Measurements from ENCODE around the gene GJC3.
"Not testable (repeated sequence)": the region's sequence is repeated elsewhere in the genome, so short reads cannot be mapped to it uniquely, and the experiment has no call there.

The GJC3 gene

GRCh38 chr7:99944497-99945070 is 15.2 kb upstream of the GJC3 start:
- DNase-seq (ENCODE audit: low read depth), result no peak
- TF ChIP-seq, protein P1, sequence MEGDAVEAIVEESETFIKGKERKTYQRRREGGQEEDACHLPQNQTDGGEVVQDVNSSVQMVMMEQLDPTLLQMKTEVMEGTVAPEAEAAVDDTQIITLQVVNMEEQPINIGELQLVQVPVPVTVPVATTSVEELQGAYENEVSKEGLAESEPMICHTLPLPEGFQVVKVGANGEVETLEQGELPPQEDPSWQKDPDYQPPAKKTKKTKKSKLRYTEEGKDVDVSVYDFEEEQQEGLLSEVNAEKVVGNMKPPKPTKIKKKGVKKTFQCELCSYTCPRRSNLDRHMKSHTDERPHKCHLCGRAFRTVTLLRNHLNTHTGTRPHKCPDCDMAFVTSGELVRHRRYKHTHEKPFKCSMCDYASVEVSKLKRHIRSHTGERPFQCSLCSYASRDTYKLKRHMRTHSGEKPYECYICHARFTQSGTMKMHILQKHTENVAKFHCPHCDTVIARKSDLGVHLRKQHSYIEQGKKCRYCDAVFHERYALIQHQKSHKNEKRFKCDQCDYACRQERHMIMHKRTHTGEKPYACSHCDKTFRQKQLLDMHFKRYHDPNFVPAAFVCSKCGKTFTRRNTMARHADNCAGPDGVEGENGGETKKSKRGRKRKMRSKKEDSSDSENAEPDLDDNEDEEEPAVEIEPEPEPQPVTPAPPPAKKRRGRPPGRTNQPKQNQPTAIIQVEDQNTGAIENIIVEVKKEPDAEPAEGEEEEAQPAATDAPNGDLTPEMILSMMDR (IDR thresholded peaks at IDR 0.05; ENCODE audit: insufficient read depth, low read depth, low read length, missing control alignments), result no peak
- no peak overlapping the region for H3K4me3 ChIP-seq (ENCODE audit: low read length)

DNA sequence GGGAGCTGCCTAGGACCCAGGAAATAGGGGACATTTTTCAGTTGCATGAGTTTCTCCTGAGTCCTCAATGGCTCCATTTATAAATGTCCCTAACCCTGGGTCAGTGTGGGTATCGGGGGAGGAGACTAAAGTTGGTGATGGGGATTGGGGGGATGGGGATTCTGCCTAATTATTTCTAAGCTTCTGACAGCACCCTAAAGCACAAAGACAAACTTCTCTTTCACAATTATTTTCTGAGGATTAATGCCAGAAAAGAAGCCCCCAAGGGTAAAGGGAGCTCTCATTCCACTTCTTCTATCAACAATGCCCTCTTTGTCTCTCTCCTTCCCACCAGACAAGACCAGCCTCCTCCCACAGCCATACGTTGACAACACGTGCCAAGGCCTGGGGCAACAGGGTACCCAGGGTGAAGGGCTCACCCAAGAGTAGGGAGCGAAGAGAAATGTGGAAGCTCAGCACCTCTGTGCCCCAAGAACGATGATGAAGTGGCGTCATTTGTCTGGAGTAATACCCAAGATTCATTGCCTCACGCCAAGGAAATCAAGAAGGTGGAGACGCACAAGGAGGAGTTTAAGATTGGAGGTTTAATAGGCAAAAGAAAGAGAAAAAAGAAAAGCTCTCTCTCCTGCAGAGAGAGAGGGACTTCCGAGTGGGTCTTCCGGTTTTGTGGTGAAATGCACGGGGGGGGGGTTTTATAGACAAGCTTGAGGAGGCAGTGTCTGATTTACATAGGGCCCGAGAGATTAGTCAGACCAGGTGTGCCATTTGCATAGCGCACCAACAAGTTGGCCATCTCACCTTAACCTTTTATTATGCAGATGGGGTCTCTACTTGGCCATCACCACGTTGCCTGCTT is 14.4 kb upstream of the GJC3 start:
- H3K4me3 ChIP-seq (ENCODE audit: low read length), result no peak overlapping the region
- no peak for DNase-seq (ENCODE audit: low read depth)
- TF ChIP-seq, protein P1 (IDR thresholded peaks at IDR 0.05; ENCODE audit: insufficient read depth, low read depth, low read length, missing control alignments), result no peak

DNA sequence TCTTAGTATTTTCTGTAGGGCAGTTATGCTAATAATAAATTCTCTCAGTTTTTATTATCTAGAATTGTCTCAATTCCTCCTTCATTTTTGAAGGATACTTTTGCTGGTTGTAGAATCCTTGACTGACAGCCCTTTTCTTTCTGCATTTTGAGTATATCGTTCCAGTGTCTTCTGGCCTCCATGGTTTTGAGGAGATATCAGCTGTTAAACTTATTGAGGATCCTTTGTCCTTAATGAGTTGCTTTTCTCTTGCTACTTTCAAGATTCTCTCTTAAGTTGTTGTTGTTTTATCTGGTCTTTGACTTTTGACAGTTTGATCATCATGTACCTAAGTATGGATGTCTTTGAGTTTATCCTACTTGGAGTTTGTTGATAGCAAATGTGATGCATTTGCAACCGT is 8.9 kb upstream of the GJC3 start:
- TF ChIP-seq, protein P1 (IDR thresholded peaks at IDR 0.05; ENCODE audit: insufficient read depth, low read depth, low read length, missing control alignments), result no peak
- DNase-seq (ENCODE audit: low read depth), result no peak
- no peak overlapping the region for H3K4me3 ChIP-seq (ENCODE audit: low read length)

GRCh38 chr7:99935009-99935408 is 5.6 kb upstream of the GJC3 start:
- not testable (repeated sequence) for DNase-seq (ENCODE audit: low read depth); H3K4me3 ChIP-seq (ENCODE audit: low read length)

DNA sequence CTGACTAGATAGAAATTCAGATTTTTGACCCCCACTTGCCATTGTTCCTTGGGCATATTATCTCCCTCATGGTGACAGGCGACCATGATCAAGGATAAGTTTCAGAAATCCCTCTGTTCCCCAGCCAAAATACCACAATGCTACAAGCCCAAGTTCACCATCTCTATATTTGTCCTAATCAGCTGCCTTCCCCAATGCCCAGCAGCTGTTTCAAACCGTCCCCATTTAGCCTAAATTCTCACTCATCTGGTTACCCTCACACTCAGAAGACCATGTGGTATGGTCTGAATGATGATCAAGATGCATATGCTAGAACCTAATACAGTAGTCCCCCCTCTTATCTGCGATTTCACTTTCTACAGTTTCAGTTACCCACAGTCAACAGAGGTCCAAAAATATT is 956 bp upstream of the GJC3 start:
- no peak for DNase-seq (ENCODE audit: low read depth)
- TF ChIP-seq, protein P1 (IDR thresholded peaks at IDR 0.05; ENCODE audit: insufficient read depth, low read depth, low read length, missing control alignments), result no peak
- no peak overlapping the region for H3K4me3 ChIP-seq (ENCODE audit: low read length)

DNA sequence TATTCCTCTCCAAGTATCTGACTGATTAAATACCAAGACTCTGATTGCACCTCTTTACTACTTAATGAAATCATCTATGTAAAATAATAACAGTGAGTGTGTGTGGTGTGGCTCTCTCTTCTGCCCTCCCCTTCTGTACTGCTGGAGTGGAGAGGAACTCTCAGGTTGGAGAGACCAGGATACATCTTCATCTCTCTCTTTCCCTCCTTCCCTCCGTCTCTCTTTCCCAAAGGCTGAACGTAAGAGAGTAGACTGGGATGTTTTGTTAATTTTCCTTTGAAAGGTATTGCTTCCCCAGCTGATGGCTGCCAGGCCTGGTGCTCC is 272 bp upstream of the GJC3 start:
- TF ChIP-seq, protein P1 (IDR thresholded peaks at IDR 0.05; ENCODE audit: insufficient read depth, low read depth, low read length, missing control alignments), result no peak
- no peak overlapping the region for H3K4me3 ChIP-seq (ENCODE audit: low read length)
- DNase-seq (ENCODE audit: low read depth), result no peak

DNA sequence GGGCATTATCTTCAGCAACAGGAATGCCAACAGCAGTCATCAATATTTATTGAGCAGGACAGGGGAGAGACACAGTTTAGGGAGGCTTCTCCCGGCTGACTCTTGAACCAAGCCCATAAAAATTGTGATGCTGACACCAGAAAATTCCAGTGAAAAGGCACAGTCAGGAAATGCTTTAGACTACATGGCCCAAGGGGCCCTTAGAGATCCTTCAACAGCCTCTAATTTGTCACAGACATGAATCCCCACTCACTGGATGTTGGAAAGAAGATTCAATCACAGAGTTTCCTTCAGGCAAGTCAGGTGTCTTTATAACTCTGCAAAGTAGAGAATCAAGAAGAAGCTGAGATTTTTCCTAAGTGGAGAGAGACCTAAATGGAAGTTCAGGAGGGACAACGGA is 1.2 kb downstream of the GJC3 start:
- H3K4me3 ChIP-seq (ENCODE audit: low read length), result no peak overlapping the region
- TF ChIP-seq, protein P1 (IDR thresholded peaks at IDR 0.05; ENCODE audit: insufficient read depth, low read depth, low read length, missing control alignments), result no peak
- no peak for DNase-seq (ENCODE audit: low read depth)

Data from epithelial cell of esophagus (primary cell).